NCI-H2107 treated with DMSO at 0.1 percent for 48 hours (cell line): ENCODE data around the gene LMNTD1.
"Not testable (repeated sequence)": the region's sequence is repeated elsewhere in the genome, so short reads cannot be mapped to it uniquely, and the experiment has no call there.

Source experiments
- DNase-seq: peaks from one replicate; lab custom pipeline; 2025; ENCODE audit not compliant: unreplicated experiment; lab: John Stamatoyannopoulos, UW

LMNTD1 gene, protein sequence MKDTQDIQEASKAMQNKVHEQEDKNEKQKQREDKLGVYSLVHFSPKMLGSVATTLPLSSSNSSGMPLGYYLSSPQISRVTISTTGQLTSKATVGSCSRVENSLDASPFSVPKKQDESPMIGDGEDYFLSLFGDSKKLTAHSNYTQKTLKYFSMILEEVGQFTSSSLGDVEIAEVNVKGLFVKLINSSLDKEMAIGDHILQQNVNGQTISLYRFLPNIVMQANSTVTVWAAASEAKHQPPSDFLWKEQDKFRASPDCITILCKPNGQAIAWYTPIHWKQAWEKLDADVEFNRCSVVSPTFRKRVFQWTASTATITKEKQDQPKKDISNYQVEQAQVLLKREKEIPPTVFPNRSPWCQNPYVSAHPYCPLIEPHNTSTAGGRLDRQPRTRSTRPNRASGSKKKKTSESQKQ

DNA sequence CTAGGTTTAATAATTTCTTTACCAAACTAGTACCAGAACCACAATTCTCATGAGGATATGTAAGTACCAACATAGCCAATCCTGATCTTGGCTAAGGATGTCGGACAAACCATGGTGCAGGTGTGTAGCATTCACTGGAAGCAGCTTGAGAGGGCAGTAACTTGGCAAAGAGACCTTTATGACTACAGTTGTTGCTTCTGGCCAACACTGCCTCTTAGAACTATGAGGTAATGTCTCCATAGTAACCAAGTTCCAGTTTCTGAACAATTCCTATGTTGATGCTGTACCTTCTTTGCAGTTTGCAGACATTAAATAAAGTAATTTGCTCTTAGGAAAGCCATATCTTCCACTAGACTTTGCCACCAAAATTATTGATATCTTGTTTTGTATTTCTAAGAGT is at the start of gene LMNTD1:
LMNTD1 (minus strand) TSS at position 186 of the 400 bp plus-strand sequence. CDS start 324 bp downstream, outside the sequence.
- DNase-seq, result no peak

- no peak for DNase-seq
Observed at GRCh38 chr12:25598956-25599355, 45.9 kb upstream of the LMNTD1 start.

DNA sequence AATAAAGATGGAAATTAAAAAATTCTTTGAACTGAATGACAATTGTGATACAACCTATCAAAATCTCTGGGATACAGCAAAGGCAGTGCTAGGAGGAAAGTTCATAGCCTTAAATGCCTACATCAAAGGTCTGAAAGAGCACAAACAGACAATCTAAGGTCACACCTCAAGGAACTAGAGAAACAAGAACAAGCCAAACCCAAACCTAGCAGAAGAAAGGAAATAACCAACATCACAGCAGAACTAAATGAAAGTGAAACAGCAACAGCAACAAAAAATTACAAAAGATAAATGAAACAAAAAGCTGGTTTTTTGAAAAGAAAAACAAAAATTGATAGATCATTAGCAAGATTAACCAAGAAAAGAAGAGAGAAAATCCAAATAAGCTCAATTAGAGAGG is 42.4 kb upstream of the LMNTD1 start:
- not testable (repeated sequence) for DNase-seq

DNA sequence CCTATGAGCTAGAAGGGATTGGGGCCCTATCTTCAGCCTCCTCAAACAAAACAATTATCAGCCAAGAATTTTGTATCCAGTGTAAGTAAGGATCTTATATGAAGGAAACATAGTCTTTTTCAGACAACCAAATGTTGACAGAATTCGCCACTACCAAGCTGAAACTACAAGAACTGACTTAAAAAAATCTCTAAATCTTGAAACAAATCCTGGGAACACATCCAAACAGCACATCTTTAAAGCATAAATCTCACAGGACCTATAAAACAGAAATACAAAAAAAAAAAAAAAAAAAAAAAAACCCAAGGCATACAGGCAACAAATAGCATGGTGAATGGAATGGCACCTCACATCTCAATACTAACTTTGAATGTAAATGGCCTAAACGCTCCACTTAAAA is 41.3 kb upstream of the LMNTD1 start:
- DNase-seq, result no peak

DNA sequence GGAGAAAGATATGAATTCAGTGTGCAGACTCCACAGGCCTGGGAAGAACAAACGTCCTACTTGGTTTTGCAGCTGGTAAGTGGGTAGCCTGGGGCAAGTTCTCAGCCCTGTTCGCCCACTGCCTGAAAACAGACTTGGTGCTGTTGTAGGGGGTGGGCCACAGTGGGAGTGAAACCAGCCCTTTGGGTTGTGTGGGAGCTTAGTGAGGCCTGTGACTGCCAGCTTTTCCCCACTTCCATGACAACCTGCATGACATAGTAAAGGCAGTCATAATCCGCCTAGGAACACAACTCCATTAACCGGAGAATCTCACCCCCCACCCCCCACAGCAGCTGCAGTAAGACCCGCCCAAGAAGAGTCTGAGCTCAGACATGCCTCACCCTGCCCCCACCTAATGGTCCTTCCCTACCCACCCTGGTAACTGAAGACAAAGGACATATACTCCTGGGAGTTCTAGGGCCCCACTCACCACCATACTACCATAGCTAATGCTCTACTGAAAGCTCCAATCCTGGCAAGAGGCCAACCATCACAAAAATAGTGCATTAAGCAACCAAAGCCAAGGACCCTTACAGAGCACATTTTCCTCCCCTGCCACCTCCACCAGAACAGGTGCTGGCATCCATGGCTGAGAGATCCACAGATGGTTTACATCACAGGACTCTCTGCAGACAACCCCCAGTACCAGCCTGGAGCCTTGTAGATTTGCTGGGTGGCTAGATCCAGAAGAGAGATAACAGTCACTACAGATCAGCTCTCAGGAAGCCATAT is 39.8 kb upstream of the LMNTD1 start:
- no peak for DNase-seq

- no peak for DNase-seq
Observed at GRCh38 chr12:25591144-25591543, 38.1 kb upstream of the LMNTD1 start.

GRCh38 chr12:25590011-25590721 is 37.1 kb upstream of the LMNTD1 start:
- no peak for DNase-seq

DNA sequence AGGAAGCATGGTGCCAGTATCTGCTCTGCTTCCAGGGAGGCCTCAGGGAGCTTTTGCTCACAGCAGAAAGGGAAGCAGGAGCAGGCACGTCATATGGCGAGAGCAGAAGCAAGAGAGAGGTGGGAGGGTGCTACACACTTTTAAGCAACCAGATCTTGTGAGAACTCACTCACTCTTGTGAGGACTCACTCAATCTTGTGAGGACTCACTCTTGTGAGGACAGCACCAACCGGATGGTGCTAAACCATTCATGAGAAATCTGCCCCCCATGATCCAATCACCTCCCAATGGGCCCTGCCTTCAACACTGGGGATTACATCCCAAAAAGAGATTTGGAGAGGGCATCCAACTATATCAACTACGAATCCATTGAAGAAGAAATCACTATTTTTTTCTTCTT is 34.3 kb upstream of the LMNTD1 start:
- DNase-seq, result no peak

DNA sequence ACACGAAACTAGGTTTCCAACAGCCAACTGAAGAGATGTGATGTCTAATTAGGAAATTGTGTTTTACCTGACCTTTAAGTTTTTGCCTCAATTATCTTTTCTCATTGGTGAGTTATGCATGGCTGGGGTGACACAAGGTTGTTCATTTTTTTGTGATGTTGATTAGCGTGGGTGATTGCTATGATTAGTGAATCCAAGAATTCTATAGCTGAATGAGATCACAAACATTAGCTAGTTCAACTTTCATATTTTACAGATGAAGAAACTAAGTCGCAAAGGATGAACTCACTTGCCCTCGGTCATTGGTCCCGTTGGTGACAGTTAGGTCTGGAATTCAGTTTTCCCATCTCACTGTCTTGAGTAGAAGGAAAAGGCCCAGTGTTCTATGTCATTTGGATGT is 32.6 kb upstream of the LMNTD1 start:
- no peak for DNase-seq

GRCh38 chr12:25585021-25585523 is 32.0 kb upstream of the LMNTD1 start:
- no peak for DNase-seq

GRCh38 chr12:25584596-25584995 is 31.5 kb upstream of the LMNTD1 start:
- no peak for DNase-seq

DNA sequence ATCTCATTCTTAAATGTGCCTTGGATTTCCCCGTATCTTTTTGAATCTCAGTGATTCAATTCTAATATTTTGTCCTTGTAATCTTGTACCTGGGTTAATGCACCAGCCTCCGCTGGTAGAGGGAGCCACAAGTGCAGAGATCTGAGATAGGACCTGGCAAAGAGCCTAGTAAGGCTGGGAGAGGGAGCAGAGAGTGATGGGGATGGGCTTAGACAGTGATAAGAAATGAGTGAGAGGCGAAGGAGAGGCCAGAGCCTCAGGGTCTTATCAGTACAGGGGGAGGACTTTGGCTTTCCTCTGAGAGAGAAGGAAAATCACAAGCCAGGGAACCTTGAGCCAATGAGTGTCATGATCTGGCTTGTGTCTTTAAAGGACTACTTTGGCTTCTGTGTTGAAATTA is 30.5 kb upstream of the LMNTD1 start:
- DNase-seq, result no peak

GRCh38 chr12:25581067-25581466 is 28.0 kb upstream of the LMNTD1 start:
- no peak for DNase-seq

DNA sequence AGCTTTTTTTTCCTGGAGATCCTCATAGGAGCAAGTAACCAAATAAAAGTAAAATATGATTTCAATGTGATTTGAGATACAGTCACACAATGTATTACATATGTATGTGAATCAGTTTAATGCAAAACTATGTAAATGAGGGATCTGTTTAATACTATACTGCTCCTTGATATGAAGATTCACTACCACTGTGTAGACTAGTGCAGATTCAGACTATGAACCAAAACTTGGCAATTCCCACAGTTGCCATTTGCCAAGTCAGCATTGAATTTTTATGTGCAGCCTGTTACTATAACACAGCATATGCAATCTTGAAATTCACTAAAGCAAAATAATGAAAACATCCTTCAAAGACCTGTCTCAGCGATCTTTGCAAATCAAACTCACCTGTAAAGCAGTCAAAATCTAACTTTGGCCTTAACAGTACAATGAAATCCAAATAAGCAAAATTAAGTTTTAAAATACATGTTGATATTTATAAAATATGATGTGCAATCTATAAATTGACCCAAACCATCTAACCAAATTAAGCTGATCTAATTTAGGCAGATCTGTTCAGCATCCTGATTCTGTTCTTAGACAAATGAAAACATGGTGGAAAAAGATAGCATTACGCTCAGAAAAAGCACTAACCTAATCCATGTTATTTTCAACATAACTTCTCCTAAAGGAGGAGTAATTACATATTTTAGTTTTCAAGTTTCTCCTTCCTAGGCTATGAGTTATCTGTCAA is 25.5 kb upstream of the LMNTD1 start:
- DNase-seq, result no peak

- DNase-seq, result no peak
Observed at GRCh38 chr12:25574761-25575160, 21.7 kb upstream of the LMNTD1 start.

- DNase-seq, result no peak
Observed at GRCh38 chr12:25573346-25573745, 20.3 kb upstream of the LMNTD1 start.

DNA sequence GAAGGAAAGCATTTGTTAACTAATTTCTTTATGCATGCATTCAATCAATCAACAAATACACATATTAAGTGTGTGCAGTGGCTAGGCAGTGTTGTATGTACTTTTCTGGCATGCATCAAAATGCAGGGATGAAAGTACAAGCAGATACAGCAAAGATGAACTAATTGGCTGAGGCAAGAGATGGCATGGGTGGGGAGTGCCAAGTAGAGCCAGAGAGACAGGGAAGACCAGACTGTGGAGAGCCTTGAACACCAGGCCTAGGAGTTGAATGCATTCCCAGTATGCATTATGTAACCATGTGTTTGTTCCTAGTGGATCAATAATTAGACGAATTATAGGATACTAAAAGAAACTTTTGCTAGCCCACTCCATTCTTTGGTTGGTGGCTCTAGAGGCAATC is 17.3 kb upstream of the LMNTD1 start:
- DNase-seq, result no peak

DNA sequence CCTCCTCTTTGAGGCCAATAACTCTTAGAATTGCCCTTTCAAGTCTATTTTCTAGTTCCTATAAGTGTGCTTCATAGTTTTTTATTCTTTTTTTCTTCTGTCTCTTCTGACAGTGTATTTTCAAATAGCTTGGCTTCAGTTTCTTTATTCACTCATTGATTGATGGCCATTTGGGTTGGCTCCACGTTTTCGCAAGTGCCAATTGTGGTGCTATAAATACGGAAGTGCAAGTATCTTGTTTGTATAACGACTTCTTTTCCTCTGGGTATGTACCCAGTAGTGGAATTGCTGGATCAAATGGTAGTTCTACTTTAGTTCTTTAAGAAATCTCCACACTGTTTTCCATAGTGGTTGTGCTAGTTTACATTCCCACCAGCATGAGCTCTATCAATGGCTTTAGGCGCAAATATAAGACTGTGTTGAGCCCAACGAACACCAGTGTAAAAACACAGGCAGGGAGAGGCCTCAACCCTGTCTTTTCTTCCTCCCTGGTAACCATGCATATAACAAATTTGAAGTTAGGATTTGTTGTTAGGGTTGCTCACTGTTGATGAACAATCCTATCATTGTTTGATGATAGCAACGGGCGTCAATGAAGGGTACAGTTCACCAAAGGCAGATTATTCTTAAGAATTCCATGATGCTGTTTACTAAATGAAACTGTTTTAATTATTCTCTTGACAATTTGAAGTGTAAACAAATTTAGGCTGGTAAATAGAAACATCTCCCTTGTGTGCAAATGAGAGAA is 13.3 kb upstream of the LMNTD1 start:
- no peak for DNase-seq

DNA sequence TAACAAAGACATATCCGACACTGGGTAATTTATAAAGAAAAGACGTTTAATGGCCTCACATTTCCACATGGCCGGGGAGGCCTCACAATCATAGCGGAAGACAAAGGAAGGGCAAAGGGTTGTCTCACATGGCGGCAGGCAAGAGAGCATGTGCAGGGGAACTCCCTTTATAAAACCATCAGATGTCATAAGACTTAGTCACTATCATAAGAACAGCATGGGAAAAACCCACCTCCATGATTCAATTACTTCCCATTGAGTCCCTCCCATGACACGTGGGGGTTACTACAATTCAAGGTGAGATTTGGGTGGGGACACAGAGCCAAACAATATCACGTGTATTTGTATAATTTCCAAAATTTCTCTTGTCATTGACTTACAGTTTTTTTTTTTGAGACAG is 5.5 kb upstream of the LMNTD1 start:
- DNase-seq, result no peak

- no peak for DNase-seq
Observed at GRCh38 chr12:25557830-25558436, 4.8 kb upstream of the LMNTD1 start.
